Upper lobe of left lung (tissue), 6 donors: ENCODE data around the gene OPCML. TPM values are rescaled to one million over a fixed set of nuclear protein-coding genes. Genes with fewer than 3 reads are reported as not detected.

Source experiments
- ATAC-seq, 2 donors: fragments of 200-7000 bp; cut with Tn5 transposase; one replicate each; pipeline ENCODE4 v1.9.1; 2022; ENCODE audit warnings: mild to moderate bottlenecking in 2 of 2, moderate library complexity in 2 of 2; ENCODE audit not compliant: low FRiP score in 2 of 2
- DNase-seq, 2 donors: peaks; one replicate each; pipeline ENCODE4 v3.0.0-alpha.2; 2019 to 2020
- H3K27ac ChIP-seq, 4 donors: fragments of 200-600 bp; sonication (generic); one replicate each; pipeline ENCODE4 v1.5.1; 2016 to 2019
- H3K27me3 ChIP-seq, 4 donors: fragments of 200-600 bp; sonication (generic); one replicate each; pipeline ENCODE4 v1.5.1; 2017 to 2019
- H3K36me3 ChIP-seq, 4 donors: fragments of 200-600 bp; sonication (generic); one replicate each; pipeline ENCODE4 v1.5.1; 2016 to 2019
- H3K4me1 ChIP-seq, 4 donors: fragments of 200-600 bp; sonication (generic); one replicate each; pipeline ENCODE4 v1.5.1; 2018 to 2019
- H3K4me3 ChIP-seq, 4 donors: fragments of 200-600 bp; sonication (generic); one replicate each; pipeline ENCODE4 v1.5.1; 2017 to 2019; ENCODE audit warnings: mild to moderate bottlenecking in 2 of 4, moderate library complexity in 1 of 4
- H3K9me3 ChIP-seq, 4 donors: fragments of 200-600 bp; sonication (generic); one replicate each; pipeline ENCODE4 v1.5.1; 2018 to 2019
- CTCF ChIP-seq, 6 experiments: fragments of 450-650 bp in 4 of 6; fragments of 200-600 bp in 2 of 6; sonication (generic) in 2 of 6; IDR thresholded peaks; one replicate each; pipeline ENCODE4 v1.5.1; 2016 to 2019; ENCODE audit warnings: antibody characterized with exemption in 6 of 6
- EP300 ChIP-seq, 4 donors: sonication (generic); formaldehyde crosslinking; IDR thresholded peaks; one replicate each; pipeline ENCODE4 v1.5.1; 2017; ENCODE audit warnings: antibody characterized with exemption in 4 of 4, control low read depth in 2 of 4
- POLR2A ChIP-seq, 4 donors: fragments of 450-650 bp; IDR thresholded peaks; one replicate each; pipeline ENCODE4 v1.5.1; 2016 to 2017; ENCODE audit warnings: antibody characterized with exemption in 4 of 4, mild to moderate bottlenecking in 2 of 4
- POLR2AphosphoS5 ChIP-seq, 2 donors: sonication (generic); formaldehyde crosslinking; IDR thresholded peaks; one replicate each; pipeline ENCODE4 v1.5.1; 2017; ENCODE audit warnings: antibody characterized with exemption in 2 of 2
- WGBS, 2 donors: methylation state at CpG; one replicate each; pipeline ENCODE4 v1.1.5; 2017 to 2018; 5-methylcytosine and 5-hydroxymethylcytosine counted together
- total RNA-seq, 6 donors: library from RNA; depleted of rRNA in 4 of 6; stranded (reverse); fragments of >200 nt in 4 of 6; gene quantifications; one replicate each; pipeline versions ENCODE4 v1.1.0 to v1.2.1, GENCODE V29; 2016 to 2021
- donor health status: DM: no; HTN: no; CAD: no; lungs with moderate emphysema.
- donor health status: DM: no; HTN: yes; CAD: no; lungs with severe emphysema.

Gene OPCML
- total RNA-seq, 6 donors from 2014 or later = 0.10 TPM; not detected in 5

DNA sequence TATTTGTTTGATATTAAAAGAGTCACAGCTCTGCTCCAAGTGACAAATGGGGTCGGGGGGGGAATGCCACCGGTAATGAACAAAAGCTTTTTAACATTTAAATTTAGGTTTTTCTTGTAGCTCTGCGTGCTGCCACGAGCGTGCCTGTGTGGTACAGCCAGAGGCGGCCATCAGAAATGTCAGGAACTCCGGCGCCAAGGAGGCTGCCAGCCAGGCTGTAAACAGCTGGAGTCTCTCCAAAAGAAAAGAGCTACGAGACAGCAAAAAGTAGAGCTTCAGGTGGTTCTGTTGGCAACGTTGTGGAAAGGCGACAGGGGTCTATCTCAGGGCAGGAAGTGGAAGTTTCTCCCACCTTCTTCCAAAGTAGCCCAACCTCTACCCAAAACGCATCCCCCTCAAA is 532.8 kb downstream of the OPCML start:
- H3K4me1 ChIP-seq = no peaks in the 10 kb centered on the region
- H3K36me3 ChIP-seq = no peaks in the 10 kb centered on the region
- no peak overlapping the region for H3K4me3 ChIP-seq
- DNase-seq = no peak
- 31 to 38% methylated on average over 12 of the region's 12 CpGs for WGBS, 2 donors
- no peak overlapping the region for H3K27ac ChIP-seq
- H3K9me3 ChIP-seq = no peaks in the 10 kb centered on the region
- TF ChIP-seq POLR2AphosphoS5 (IDR thresholded peaks at IDR 0.05) (no peak), POLR2A (IDR thresholded peaks at IDR 0.05) (no peak), CTCF (IDR thresholded peaks at IDR 0.05) (no peak), EP300 (IDR thresholded peaks at IDR 0.05) (no peak)
- ATAC-seq = no peak
- peaks cover 0 to 3% (median 0%) of the 10 kb centered on the region in 4 donors for H3K27me3 ChIP-seq

DNA sequence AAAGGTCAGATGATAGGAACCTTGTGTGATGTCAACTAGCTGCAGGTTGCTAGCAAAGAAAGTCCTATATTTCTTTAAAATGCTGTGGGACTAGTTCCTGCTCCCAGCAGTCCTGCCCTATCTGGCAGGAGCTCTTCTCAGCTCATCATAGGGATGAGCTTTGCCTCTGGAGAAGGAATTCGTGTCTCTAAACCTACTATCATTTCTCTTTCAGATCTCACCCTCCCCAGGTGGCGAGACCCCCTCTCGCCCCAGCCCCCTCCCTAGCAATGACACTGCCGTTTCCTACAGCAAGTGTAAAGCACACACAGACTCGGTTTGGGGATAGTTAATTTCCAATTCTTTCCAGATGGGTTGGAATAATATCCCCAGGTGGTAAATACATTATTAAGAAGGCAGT is 533.3 kb downstream of the OPCML start:
- no peak for TF ChIP-seq CTCF (IDR thresholded peaks at IDR 0.05)
- TF ChIP-seq POLR2AphosphoS5 (IDR thresholded peaks at IDR 0.05) = no peak
- TF ChIP-seq POLR2A (IDR thresholded peaks at IDR 0.05) = no peak
- TF ChIP-seq EP300 (IDR thresholded peaks at IDR 0.05) = no peak
- Histone ChIP-seq H3K27ac (no peak overlapping the region), H3K27me3 (peaks cover 0 to 7% (median 0%) of the 10 kb centered on the region in 4 donors), H3K9me3 (no peaks in the 10 kb centered on the region), H3K4me3 (no peak overlapping the region), H3K4me1 (peaks cover 0 to 3% (median 1%) of the 10 kb centered on the region in 4 donors), H3K36me3 (no peaks in the 10 kb centered on the region)
- 44 to 53% methylated on average over 5 of the region's 5 CpGs for WGBS, 2 donors
- no peak for DNase-seq
- ATAC-seq = no peak

DNA sequence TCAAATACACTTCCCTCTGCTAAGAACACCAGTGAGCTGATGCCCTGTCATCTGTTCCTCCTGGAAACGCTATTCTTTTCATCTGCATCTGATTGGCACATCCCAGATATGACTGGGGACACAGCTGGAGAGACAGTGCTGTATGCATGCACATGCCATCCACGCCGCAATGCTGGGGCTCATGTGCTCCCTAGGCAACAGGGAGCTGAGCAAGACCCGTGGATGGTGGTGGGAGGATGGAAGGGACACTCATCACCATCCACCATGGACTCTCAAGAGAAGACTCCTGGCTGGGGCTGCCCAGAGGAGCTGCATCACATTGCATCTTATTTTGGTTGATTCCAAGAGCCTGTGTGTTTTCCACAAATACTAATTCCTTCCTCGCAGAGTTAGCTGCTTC is 534.9 kb downstream of the OPCML start:
- no peak for TF ChIP-seq CTCF (IDR thresholded peaks at IDR 0.05)
- TF ChIP-seq EP300 (IDR thresholded peaks at IDR 0.05) = no peak
- no peak for TF ChIP-seq POLR2A (IDR thresholded peaks at IDR 0.05)
- no peak for TF ChIP-seq POLR2AphosphoS5 (IDR thresholded peaks at IDR 0.05)
- ATAC-seq (no peak), DNase-seq (no peak)
- 82 to 85% methylated on average over 2 to 5 of the region's 5 CpGs for WGBS, 2 donors
- H3K36me3 ChIP-seq = no peaks in the 10 kb centered on the region
- H3K27ac ChIP-seq = no peak overlapping the region
- H3K9me3 ChIP-seq = no peaks in the 10 kb centered on the region
- H3K27me3 ChIP-seq = peaks cover 0 to 9% (median 0%) of the 10 kb centered on the region in 4 donors
- no peak overlapping the region for H3K4me3 ChIP-seq
- peaks cover 0 to 4% (median 1%) of the 10 kb centered on the region in 4 donors for H3K4me1 ChIP-seq

DNA sequence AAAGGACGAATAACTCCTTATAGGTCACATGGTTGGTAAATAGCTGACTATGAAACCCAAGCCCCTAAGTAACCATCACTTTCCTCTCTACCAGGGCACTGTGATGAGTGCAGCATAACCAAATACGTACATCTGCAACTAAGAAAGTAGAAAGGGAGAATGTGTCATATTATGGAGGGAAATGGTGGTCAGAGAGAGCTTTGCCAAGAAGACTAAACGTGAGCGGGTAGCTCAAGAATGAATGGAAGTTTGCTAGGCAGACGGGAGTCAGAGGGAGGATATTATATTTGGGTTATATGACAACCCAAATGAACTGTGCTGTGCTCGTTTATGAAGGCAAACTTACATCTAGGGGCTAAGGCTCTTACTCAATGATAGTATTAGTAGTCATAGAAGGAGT is 537.3 kb downstream of the OPCML start:
- Histone ChIP-seq H3K36me3 (no peaks in the 10 kb centered on the region), H3K9me3 (no peaks in the 10 kb centered on the region), H3K4me1 (peaks cover 0 to 4% (median 1%) of the 10 kb centered on the region in 4 donors), H3K4me3 (no peak overlapping the region), H3K27ac (no peak overlapping the region), H3K27me3 (peaks cover 0 to 9% (median 0%) of the 10 kb centered on the region in 4 donors)
- WGBS, 2 donors = 72 to 73% methylated on average over 6 of the region's 6 CpGs
- DNase-seq (no peak), ATAC-seq (no peak)
- TF ChIP-seq POLR2AphosphoS5 (IDR thresholded peaks at IDR 0.05) (no peak), EP300 (IDR thresholded peaks at IDR 0.05) (no peak), POLR2A (IDR thresholded peaks at IDR 0.05) (no peak), CTCF (IDR thresholded peaks at IDR 0.05) (no peak)

- Histone ChIP-seq H3K27me3 (peaks cover 0 to 9% (median 0%) of the 10 kb centered on the region in 4 donors), H3K9me3 (no peaks in the 10 kb centered on the region), H3K27ac (no peak overlapping the region), H3K4me1 (peaks cover 0 to 4% (median 1%) of the 10 kb centered on the region in 4 donors), H3K36me3 (no peaks in the 10 kb centered on the region), H3K4me3 (no peak overlapping the region)
- no peak for ATAC-seq
- peak in 1 of 2 donors; percentile 65 for DNase-seq
- no peak for TF ChIP-seq EP300 (IDR thresholded peaks at IDR 0.05)
- TF ChIP-seq POLR2AphosphoS5 (IDR thresholded peaks at IDR 0.05) = no peak
- TF ChIP-seq POLR2A (IDR thresholded peaks at IDR 0.05) = no peak
- no peak for TF ChIP-seq CTCF (IDR thresholded peaks at IDR 0.05)
- 3 to 4% methylated on average over 32 of the region's 32 CpGs for WGBS, 2 donors
Measured at GRCh38 chr11:132993991-132994502, 538.3 kb downstream of the OPCML start.
